Gastrocnemius medialis (tissue), 4 donors: ENCODE measurements around the gene S1PR3. TPM values are rescaled to one million over a fixed set of nuclear protein-coding genes. Genes with fewer than 3 reads are reported as not detected.

ENCODE experiments used
- ATAC-seq, 2 donors: fragments of 150-250 bp; one replicate each; pipeline ENCODE4 v1.9.1; 2016
- DNase-seq, 2 donors: peaks; one replicate each; pipeline ENCODE4 v3.0.0-alpha.2; 2019
- H3K27ac ChIP-seq, 4 donors: fragments of 200-600 bp; sonication (generic); 1 replicate in 1 of 4; 2 replicates in 3 of 4; pipeline ENCODE4 v1.5.1; 2016 to 2018; ENCODE audit warnings: mild to moderate bottlenecking in 2 of 4, moderate library complexity in 1 of 4
- H3K27me3 ChIP-seq, 3 donors: fragments of 200-600 bp; sonication (generic) in 2 of 3; 1 replicate in 1 of 3; 2 replicates in 2 of 3; pipeline versions ENCODE4 v1.5.1 to v1.6.0; 2016 to 2019; ENCODE audit warnings: mild to moderate bottlenecking in 1 of 3, moderate library complexity in 1 of 3
- H3K36me3 ChIP-seq, 2 donors: fragments of 200-600 bp; sonication (generic) in 1 of 2; one replicate each; pipeline ENCODE4 v1.5.1; 2017 to 2018
- H3K4me1 ChIP-seq, 2 donors: fragments of 200-600 bp; sonication (generic) in 1 of 2; one replicate each; pipeline ENCODE4 v1.5.1; 2016 to 2017; ENCODE audit warnings: mild to moderate bottlenecking in 2 of 2
- H3K4me3 ChIP-seq, 4 donors: fragments of 200-600 bp; sonication (generic) in 3 of 4; 1 replicate in 1 of 4; 2 replicates in 3 of 4; pipeline ENCODE4 v1.5.1; 2016 to 2019; ENCODE audit warnings: mild to moderate bottlenecking in 2 of 4
- H3K9me3 ChIP-seq, 3 donors: fragments of 200-600 bp; sonication (generic) in 2 of 3; 1 replicate in 1 of 3; 2 replicates in 2 of 3; pipeline ENCODE4 v1.5.1; 2016 to 2019
- CTCF ChIP-seq, 5 experiments: fragments of 450-650 bp in 3 of 5; fragments of 200-600 bp in 2 of 5; sonication (generic) in 2 of 5; IDR thresholded peaks in 4 of 5; conservative IDR thresholded peaks in 1 of 5; 1 replicate in 4 of 5; 2 replicates in 1 of 5; pipeline ENCODE4 v1.5.1; 2016 to 2019; ENCODE audit warnings: antibody characterized with exemption in 5 of 5, mild to moderate bottlenecking in 3 of 5, moderate library complexity in 3 of 5
- POLR2A ChIP-seq, 2 donors: fragments of 450-650 bp; IDR thresholded peaks; one replicate each; pipeline ENCODE4 v1.6.1; 2017; ENCODE audit warnings: antibody characterized with exemption in 2 of 2, mild to moderate bottlenecking in 2 of 2, moderate library complexity in 2 of 2
- in situ Hi-C, 4 donors: fragments of 200-750 bp; cut with MboI; loops; one replicate each; pipeline versions ENCODE4 v1.15.0 to v1.8.0; 2017; ENCODE audit warnings: low sequenced_read_pairs in 4 of 4
- intact Hi-C: fragments of 100-400 bp; cut with DNase I; formaldehyde crosslinking; loops from one replicate; pipeline ENCODE4 v1.15.1; 2023; ENCODE audit warnings: low total_unique reads
- total RNA-seq, 4 donors: library from RNA; depleted of rRNA; stranded (reverse); fragments of >200 nt; gene quantifications; one replicate each; pipeline versions ENCODE4 v1.1.0 to v1.2.3, GENCODE V29; 2016

The S1PR3 gene
- total RNA-seq, 4 donors from 2014 or later: 3.3 to 13.4 (median 5.7) TPM

DNA sequence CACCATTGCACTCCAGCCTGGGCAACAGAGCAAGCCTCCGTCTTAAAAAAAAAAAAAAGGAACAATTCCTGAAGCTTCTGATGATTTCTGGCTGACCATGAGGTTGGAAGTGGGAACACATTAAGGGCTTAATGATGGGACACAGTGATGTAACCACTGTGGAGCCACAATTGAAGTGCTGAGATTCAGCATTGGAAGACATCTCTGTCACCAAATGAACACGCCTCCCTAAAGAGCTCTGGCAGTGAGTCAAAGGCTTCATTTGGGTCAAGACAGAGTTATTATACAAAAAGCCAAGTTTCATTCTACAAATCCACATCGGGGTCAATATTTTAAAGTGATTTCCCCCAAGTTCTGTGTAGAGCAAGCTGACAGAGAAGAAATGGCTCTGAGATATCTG lies 4.5 kb upstream of the S1PR3 start:
- intact Hi-C loops: loop anchor here (10.0 kb wide), 1 partner anchor 242 kb away; no protein-coding TSS in a partner anchor

DNA sequence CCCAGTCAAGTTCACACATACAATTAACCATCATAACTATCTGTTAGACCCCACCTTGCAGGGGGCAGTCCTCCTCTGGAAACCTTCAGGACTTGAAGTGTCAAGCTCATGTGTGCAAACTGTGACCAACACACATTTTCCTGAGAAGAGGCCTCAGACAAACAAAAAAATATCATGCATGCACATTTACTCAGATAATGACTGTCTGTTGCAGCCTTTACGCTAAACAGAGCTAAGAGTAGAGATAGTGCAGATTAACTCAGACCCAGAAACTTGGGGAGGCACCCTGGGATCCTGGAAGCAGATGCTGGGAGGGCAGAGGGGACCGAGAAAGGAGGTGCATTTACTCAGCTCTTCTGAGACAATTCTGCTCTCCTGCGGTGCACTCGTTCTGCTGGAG lies 3.6 kb upstream of the S1PR3 start:
- no peaks in the 10 kb centered on the region for H3K9me3 ChIP-seq
- no peak overlapping the region for H3K4me3 ChIP-seq
- ATAC-seq: no peak
- no peak overlapping the region for H3K27ac ChIP-seq
- H3K36me3 ChIP-seq: no peaks in the 10 kb centered on the region
- H3K27me3 ChIP-seq: peaks cover 10 to 18% (median 11%) of the 10 kb centered on the region in 3 donors
- no peak for TF ChIP-seq CTCF (IDR thresholded peaks at IDR 0.05 in 4 of 5, conservative IDR thresholded peaks at IDR 0.05 in 1 of 5)
- TF ChIP-seq POLR2A (IDR thresholded peaks at IDR 0.05): no peak
- in situ Hi-C loops (loop anchor here in 1 of 4 donors (25.0 kb wide), 1 partner anchor 250 kb away; no protein-coding TSS in a partner anchor), intact Hi-C loops (loop anchor here (10.0 kb wide), 1 partner anchor 243 kb away; no protein-coding TSS in a partner anchor)
- no peaks in the 10 kb centered on the region for H3K4me1 ChIP-seq
- DNase-seq: no peak

More for the DNA sequence above, 4.5 kb upstream of the S1PR3 start:
- in situ Hi-C loops: loop anchor here in 1 of 4 donors (25.0 kb wide), 1 partner anchor 249 kb away; no protein-coding TSS in a partner anchor
- no peak for DNase-seq
- Histone ChIP-seq H3K9me3 (no peaks in the 10 kb centered on the region), H3K4me1 (no peaks in the 10 kb centered on the region), H3K27ac (no peak overlapping the region), H3K36me3 (no peaks in the 10 kb centered on the region), H3K27me3 (peaks cover 1 to 9% (median 2%) of the 10 kb centered on the region in 3 donors), H3K4me3 (no peak overlapping the region)
- ATAC-seq: no peak
- TF ChIP-seq CTCF (IDR thresholded peaks at IDR 0.05 in 4 of 5, conservative IDR thresholded peaks at IDR 0.05 in 1 of 5): no peak
- TF ChIP-seq POLR2A (IDR thresholded peaks at IDR 0.05): no peak

DNA sequence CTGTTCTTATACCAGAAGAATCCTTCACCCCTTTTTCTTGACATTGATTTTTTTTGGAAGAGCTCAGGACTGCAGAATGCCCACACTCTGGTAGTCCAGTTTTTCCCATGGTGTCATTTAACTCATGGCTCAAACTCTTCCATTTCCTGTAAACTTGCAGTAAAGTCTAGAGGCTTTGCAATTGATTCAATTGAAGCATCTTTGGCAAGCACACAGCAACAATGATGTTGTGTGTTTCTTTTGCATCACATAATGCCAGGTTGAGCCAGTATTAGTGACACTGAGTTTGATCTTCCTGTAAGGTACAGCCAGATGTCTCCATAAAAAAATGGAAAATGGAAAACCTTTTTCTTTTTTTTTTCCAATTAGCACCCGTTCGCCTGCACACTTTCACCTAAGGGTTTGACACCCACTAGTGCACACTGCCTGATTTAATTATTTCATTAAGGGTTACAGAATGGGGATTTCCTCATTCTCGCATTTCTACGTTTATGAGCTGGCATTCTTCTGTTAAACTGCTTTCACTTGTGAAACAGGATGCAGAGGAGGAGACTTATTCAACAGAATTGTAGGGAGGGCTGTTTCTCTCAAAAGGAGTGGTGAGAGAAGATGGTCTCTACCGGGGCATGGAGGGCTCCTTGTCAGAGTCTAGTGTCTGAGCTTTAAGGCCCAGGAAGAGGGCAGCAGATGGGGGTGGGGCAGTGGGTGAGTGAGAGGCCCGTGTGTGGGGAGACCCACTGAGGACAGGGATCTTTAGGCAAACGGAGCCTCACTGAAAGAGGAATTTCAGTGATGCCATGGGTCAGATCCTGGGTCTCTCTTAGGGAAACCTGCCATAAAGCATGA lies 2.2 kb upstream of the S1PR3 start:
- Histone ChIP-seq H3K27me3 (peaks cover 14 to 21% (median 19%) of the 10 kb centered on the region in 3 donors), H3K9me3 (no peaks in the 10 kb centered on the region), H3K27ac (no peak overlapping the region), H3K4me3 (no peak overlapping the region), H3K36me3 (no peaks in the 10 kb centered on the region), H3K4me1 (no peaks in the 10 kb centered on the region)
- ATAC-seq (no peak), DNase-seq (no peak)
- intact Hi-C loops (loop anchor here (10.0 kb wide), 1 partner anchor 244 kb away; no protein-coding TSS in a partner anchor), in situ Hi-C loops (loop anchor here in 1 of 4 donors (25.0 kb wide), 1 partner anchor 252 kb away; no protein-coding TSS in a partner anchor)
- TF ChIP-seq CTCF (IDR thresholded peaks at IDR 0.05 in 4 of 5, conservative IDR thresholded peaks at IDR 0.05 in 1 of 5) (no peak), POLR2A (IDR thresholded peaks at IDR 0.05) (no peak)

DNA sequence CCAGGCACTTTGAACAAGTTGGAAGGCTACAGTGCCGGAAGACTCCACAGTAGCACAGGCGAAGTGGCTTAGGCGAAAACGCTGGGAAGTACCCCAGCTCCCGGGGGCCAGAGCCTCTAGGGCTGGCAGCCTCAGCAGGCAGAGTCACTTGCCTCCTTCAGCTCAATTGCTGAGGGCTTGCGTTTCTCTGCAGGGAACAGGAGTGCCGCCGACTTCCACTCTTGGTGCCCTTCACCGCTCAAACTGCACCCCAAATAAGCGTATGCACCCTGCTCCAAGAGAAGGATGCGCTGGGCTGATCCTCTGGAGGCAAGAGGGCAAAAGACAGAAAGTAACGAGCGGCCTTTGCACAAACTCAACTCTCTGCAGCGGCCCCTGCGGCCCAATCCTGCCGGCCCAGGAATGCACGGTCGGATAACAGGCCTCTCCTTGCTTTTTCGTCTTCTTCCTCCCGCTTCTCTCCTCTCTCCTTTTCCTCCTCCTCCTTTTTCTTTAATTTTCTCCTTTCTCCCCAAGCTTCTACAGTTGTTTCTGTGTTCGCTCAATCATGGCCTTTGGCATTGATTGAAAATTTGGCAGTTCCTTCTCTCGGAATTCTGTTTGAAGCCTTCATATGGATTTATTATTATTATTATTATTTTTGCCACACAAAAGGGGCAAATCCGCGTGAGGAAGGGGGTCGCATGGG lies 1.1 kb upstream of the S1PR3 start:
- H3K36me3 ChIP-seq: no peaks in the 10 kb centered on the region
- H3K27me3 ChIP-seq: peaks cover 14 to 22% (median 19%) of the 10 kb centered on the region in 3 donors
- DNase-seq: no peak
- no peak for ATAC-seq
- in situ Hi-C loops (loop anchor here in 1 of 4 donors (25.0 kb wide), 1 partner anchor 253 kb away; no protein-coding TSS in a partner anchor), intact Hi-C loops (no loop called here)
- no peak for TF ChIP-seq CTCF (IDR thresholded peaks at IDR 0.05 in 4 of 5, conservative IDR thresholded peaks at IDR 0.05 in 1 of 5)
- H3K27ac ChIP-seq: peak overlapping the region in 3 of 4 donors; percentile 51 to 64 (median 63)
- no peak overlapping the region for H3K4me3 ChIP-seq
- H3K4me1 ChIP-seq: no peaks in the 10 kb centered on the region
- H3K9me3 ChIP-seq: no peaks in the 10 kb centered on the region
